Stimulated activated CD8-positive, alpha-beta memory T cell treated with anti-CD3 and anti-CD28 coated beads, Interleukin-7, amount 100 ng/mL, for 48 hours (primary cell): ENCODE results near the gene NGFR.

Source experiments
- DNase-seq, 2 donors: peaks; one replicate each; pipeline ENCODE4 v3.0.0-alpha.2; 2020; ENCODE audit warnings: low read depth in 1 of 2; ENCODE audit errors: extremely low read depth in 1 of 2

The NGFR gene

DNA sequence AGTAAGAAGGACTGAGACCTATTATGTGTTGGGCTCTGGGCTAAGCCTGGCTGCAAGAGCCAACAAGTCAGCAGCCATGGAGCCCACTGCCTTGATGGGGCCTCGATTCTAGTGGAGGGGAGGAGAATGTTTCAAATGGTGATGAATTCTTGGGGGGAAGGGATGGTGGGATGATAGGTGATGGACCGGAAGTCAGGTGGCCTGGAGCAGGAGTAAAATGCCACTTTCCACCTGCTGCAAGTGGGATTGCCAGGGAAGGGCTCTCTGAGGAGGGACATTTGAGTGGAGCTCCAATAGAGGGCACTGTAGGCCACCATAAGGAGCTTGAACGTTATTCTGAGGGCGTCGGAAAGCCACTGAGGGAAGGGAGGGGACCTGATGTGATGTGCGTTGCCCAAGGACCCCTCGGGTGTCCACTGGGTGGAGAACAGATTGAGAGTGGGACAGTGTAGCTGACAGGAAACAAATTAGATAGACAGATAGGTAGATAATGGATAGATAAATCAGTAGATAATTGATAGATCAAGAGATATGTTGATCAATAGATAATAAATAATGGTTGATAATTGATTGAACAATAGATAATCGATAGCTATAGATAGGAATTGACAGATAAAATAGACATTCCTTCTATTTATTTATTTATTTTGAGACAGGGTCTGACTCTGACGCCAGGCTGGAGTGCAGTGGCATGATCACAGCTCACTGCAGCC lies 62.4 kb downstream of the NGFR start:
- DNase-seq = no peak
